ENCODE measurements around the gene SUN2. TPM values are rescaled to one million over a fixed set of nuclear protein-coding genes. Genes with fewer than 3 reads are reported as not detected.

Gene SUN2
- total RNA-seq: 106 and 114 TPM in 2 replicates

DNA sequence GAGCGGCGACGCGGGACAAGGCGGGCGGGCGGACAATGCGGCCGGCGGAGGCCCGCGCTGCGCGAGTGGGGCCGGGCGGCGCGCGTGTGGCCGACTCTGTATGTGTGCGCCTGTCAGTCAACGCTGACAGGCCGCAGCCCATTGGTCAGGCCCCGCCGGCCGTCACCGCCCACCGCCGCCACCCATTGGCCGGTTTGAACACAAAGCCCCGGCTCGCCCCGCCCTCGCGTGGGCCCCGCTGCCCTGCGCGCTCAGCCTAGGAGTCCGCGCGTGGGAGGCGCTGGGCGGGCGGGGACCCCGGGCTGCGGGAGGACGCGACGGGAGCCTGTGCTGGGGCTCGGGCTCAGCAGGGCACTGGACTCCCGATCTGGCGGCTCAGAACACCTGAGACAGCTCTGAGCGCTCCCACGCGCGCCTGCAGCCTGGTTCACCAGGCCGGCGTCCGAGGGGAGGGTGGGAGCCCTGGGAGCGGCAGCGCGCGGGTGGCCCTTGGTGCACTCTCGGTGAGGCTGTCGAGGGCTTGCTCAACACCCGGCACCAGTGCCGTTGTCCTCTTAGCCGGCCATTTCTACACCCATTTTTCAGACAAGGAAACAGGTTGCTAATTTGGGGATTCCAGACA is at the start of gene SUN2:
TSS of gene SUN2 (minus strand) at position 88 of the 622 bp plus-strand sequence. CDS start 3,370 bp downstream, outside the sequence.

DNA sequence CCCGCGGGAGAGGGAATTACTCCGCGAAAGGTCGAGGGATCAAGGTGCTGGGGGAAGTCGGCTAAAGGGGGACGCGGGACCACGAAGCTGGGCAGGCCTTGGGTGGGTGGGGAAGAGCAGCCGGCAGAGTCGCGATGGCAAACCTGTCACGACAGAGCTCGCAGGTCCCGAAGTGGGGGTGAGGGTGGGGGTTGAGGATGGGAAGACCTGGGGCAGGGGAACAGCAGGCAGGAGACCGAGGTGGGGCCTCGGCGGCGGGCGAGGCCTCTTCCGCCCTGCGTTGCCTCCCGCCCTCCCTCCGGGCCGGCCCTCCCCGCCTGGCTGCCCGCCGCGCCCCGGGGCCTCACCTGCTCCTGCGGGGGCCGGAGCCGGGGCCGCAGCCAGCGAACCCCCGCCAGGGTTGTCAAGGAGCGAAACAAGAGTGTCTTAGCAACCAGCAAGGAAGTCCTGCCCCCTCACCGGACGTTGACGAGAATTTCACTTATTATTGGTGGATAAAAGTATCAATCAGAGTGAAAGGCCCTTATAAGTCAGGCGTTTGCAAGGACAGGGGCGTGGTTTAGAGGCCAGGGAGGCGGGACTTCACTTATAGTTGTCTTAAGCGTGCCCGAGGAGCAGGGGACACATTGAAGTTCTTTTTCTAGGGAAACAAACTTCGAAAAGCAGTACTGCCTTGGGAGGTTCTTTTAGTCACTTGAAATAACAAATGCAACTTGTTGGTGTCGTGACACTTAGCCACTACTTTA is 38.1 kb upstream of the SUN2 start, which contains the start of gene DNAL4:
TSS of gene DNAL4 (minus strand) at position 423 of the 746 bp plus-strand sequence. CDS start 11,412 bp downstream, outside the sequence.

DNA sequence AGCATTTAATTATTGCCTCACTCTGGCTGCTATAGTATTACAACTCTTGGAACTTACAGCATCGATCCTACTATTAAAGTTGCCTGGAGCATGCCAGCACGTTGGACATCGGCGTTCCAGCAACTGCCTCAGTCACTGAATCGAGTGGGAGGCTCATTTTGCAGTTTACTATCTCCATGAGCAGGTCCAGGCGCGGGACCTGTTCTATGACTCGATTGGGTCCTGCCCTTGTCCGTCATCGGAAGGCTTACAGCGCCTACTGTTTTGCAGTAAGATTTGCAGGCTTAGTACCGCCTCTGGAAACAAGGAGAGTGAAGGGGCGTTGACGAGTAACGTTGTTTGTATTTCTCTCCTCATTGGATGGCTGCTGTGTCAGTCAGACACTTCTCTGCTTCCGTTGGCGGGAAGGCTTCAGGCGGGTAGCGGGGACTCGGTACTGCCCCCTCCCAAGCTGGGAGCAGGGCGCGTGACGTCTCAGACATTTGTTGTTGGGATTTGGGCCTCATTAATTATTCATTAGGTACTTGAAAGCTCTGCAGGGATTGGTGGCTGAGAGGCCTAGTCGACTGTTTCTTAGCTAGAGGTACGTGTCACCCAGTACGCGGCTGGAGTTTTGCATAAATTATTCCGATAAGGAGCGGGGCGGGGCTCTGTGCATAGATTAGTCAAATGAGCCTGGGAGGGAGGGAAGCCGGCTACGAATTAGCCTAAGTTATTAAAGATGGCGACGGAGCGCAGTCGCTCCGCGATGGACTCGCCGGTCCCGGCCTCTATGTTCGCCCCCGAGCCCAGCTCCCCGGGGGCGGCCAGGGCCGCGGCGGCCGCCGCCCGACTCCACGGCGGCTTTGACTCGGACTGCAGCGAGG is 50.3 kb downstream of the SUN2 start, which contains the start of gene GTPBP1:
TSS of gene GTPBP1 (plus strand) at position 710 of the 866 bp plus-strand sequence. CDS start at position 722, 12 bp downstream.

DNA sequence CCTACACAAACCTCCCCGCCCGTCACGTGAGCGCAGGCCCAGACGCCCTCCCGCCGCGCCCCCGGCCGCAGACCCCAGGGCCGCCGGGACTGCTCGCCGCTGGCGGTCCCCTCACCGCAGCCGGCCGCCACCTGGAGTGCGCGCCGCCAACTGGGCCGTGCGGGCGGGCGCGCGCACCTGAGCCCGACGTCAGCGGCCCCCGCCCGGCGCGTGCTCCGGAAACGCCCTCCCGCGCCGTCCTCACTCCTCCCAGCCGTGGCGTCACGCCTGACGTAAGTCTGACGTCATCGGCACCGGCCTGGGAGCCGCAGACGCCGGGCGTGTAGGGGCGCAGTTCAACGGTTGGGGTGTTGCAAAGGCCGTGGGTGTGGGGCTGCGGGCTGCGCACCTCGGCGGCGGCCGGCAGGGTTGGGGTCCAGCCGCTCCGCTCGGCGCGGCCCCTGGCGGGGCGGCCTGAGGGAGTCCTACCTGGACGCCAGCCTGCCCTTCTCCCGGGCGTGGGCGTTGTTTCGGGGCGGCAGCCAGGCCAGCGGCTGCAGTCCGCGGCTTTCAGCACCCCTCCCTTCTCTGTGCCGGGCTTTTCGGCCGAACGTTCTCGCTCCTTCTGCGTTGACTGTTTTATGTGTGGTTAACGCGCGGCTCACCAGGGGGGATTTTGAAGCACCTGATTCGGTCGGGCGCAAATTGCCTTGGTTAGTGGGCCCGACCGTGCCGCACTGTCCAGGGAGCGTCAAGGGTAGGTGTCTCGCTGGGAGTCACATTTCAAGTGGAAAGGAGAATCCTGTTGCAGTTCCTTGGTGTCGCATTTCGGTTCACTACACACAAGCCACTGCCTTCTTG is 54.8 kb downstream of the SUN2 start, which contains the start of gene JOSD1:
TSS of gene JOSD1 (minus strand) at position 155 of the 840 bp plus-strand sequence. CDS start 956 bp downstream, outside the sequence.

Other genes with a start within 250 kb of the SUN2 start
- gene DDX17, start 249.7 kb downstream of the SUN2 start, total RNA-seq: 291 and 453 TPM in 2 replicates
- gene DMC1, start 185.8 kb downstream of the SUN2 start, total RNA-seq: 0.76 and 1.1 TPM in 2 replicates
- gene FAM227A, start 99.6 kb downstream of the SUN2 start, total RNA-seq: 0.11 and 0.60 TPM in 2 replicates
- gene CBY1, start 99.4 kb downstream of the SUN2 start, total RNA-seq: 17.2 and 17.8 TPM in 2 replicates
- gene TOMM22, start 74.0 kb downstream of the SUN2 start, total RNA-seq: 73.8 and 78.2 TPM in 2 replicates
- 76.0 and 84.6 TPM in 2 replicates for gene JOSD1, start 55.1 kb downstream of the SUN2 start, total RNA-seq
- 19.2 and 19.9 TPM in 2 replicates for gene GTPBP1, start 50.1 kb downstream of the SUN2 start, total RNA-seq
- gene DNAL4, start 38.1 kb upstream of the SUN2 start, total RNA-seq: 14.7 and 17.0 TPM in 2 replicates
- 0.09 and 0.11 TPM in 2 replicates for gene NPTXR, start 88.0 kb upstream of the SUN2 start, total RNA-seq
- 12.0 and 15.4 TPM in 2 replicates for gene CBX6, start 116.2 kb upstream of the SUN2 start, total RNA-seq
- gene APOBEC3A, start 201.6 kb upstream of the SUN2 start, total RNA-seq: not detected in 2 replicates
- gene APOBEC3B, start 226.3 kb upstream of the SUN2 start, total RNA-seq: 0.22 and 0.26 TPM in 2 replicates

All from dermis lymphatic vessel endothelial cell (primary cell).